ENCODE data around the gene LTA4H.
A peak's percentile ranks its signal among the peaks of the same experiment; 100 is the strongest.

Gene LTA4H

GRCh38 chr12:96056646-96057455 is 21.5 kb upstream of the LTA4H start:
- no peak overlapping the region for H3K27ac ChIP-seq (ENCODE audit: extremely low read depth, low read depth, low read length)
- H3K4me1 ChIP-seq (ENCODE audit: control insufficient read depth, insufficient read depth, low read length), result no peaks in the 10 kb centered on the region
- TF ChIP-seq ZBTB44 (tag by site-specific recombination; IDR thresholded peaks at IDR 0.05) (no peak), ZNF549 (tag by site-specific recombination; IDR thresholded peaks at IDR 0.05) (peak; percentile 96)
- no peaks in the 10 kb centered on the region for H3K36me3 ChIP-seq (ENCODE audit: control insufficient read depth in 2 of 2, insufficient read depth in 1 of 2, low read length in 2 of 2)
- ChIA-PET CTCF (interaction anchor here (0.8 to 2.5 kb wide), 5 partner anchors 9 to 460 kb away, joined by 3 to 17 read pairs (median 7); no protein-coding TSS in a partner anchor), POLR2A (no interaction called here)
- H3K9me3 ChIP-seq (ENCODE audit: control insufficient read depth, insufficient read depth, low read depth, low read length), result no peaks in the 10 kb centered on the region
- no peak overlapping the region for H3K4me3 ChIP-seq (ENCODE audit: low read depth, low read length)

- Histone ChIP-seq H3K36me3 (ENCODE audit: control insufficient read depth in 2 of 2, insufficient read depth in 1 of 2, low read length in 2 of 2) (no peaks in the 10 kb centered on the region), H3K4me1 (ENCODE audit: control insufficient read depth, insufficient read depth, low read length) (no peaks in the 10 kb centered on the region), H3K9me3 (ENCODE audit: control insufficient read depth, insufficient read depth, low read depth, low read length) (no peaks in the 10 kb centered on the region), H3K4me3 (ENCODE audit: low read depth, low read length) (no peak overlapping the region), H3K27ac (ENCODE audit: extremely low read depth, low read depth, low read length) (no peak overlapping the region)
- CTCF ChIA-PET, result interaction anchor here (0.6 to 0.7 kb wide), 2 partner anchors 146 to 231 kb away, joined by 3 to 7 read pairs; no protein-coding TSS in a partner anchor
- POLR2A ChIA-PET, result no interaction called here
- TF ChIP-seq, protein P1, sequence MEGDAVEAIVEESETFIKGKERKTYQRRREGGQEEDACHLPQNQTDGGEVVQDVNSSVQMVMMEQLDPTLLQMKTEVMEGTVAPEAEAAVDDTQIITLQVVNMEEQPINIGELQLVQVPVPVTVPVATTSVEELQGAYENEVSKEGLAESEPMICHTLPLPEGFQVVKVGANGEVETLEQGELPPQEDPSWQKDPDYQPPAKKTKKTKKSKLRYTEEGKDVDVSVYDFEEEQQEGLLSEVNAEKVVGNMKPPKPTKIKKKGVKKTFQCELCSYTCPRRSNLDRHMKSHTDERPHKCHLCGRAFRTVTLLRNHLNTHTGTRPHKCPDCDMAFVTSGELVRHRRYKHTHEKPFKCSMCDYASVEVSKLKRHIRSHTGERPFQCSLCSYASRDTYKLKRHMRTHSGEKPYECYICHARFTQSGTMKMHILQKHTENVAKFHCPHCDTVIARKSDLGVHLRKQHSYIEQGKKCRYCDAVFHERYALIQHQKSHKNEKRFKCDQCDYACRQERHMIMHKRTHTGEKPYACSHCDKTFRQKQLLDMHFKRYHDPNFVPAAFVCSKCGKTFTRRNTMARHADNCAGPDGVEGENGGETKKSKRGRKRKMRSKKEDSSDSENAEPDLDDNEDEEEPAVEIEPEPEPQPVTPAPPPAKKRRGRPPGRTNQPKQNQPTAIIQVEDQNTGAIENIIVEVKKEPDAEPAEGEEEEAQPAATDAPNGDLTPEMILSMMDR (tag by site-specific recombination; IDR thresholded peaks at IDR 0.05), result no peak
- TF ChIP-seq ZNF121 (tag by site-specific recombination; IDR thresholded peaks at IDR 0.05), result no peak
- TF ChIP-seq ZIC2 (tag by site-specific recombination; IDR thresholded peaks at IDR 0.05), result no peak
- no peak for TF ChIP-seq ZNF624 (tag by site-specific recombination; IDR thresholded peaks at IDR 0.05)
- TF ChIP-seq ZNF76 (tag by site-specific recombination; IDR thresholded peaks at IDR 0.05; ENCODE audit: borderline replicate concordance, low read depth), result no peak
Observed at GRCh38 chr12:96054244-96054610, 18.8 kb upstream of the LTA4H start.

GRCh38 chr12:96053476-96054243 is 18.3 kb upstream of the LTA4H start:
- Histone ChIP-seq H3K9me3 (ENCODE audit: control insufficient read depth, insufficient read depth, low read depth, low read length) (no peaks in the 10 kb centered on the region), H3K27ac (ENCODE audit: extremely low read depth, low read depth, low read length) (no peak overlapping the region), H3K36me3 (ENCODE audit: control insufficient read depth in 2 of 2, insufficient read depth in 1 of 2, low read length in 2 of 2) (no peaks in the 10 kb centered on the region), H3K4me3 (ENCODE audit: low read depth, low read length) (no peak overlapping the region), H3K4me1 (ENCODE audit: control insufficient read depth, insufficient read depth, low read length) (no peaks in the 10 kb centered on the region)
- TF ChIP-seq, protein P2, sequence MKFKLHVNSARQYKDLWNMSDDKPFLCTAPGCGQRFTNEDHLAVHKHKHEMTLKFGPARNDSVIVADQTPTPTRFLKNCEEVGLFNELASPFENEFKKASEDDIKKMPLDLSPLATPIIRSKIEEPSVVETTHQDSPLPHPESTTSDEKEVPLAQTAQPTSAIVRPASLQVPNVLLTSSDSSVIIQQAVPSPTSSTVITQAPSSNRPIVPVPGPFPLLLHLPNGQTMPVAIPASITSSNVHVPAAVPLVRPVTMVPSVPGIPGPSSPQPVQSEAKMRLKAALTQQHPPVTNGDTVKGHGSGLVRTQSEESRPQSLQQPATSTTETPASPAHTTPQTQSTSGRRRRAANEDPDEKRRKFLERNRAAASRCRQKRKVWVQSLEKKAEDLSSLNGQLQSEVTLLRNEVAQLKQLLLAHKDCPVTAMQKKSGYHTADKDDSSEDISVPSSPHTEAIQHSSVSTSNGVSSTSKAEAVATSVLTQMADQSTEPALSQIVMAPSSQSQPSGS (tag by site-specific recombination; IDR thresholded peaks at IDR 0.05; ENCODE audit: low read depth), result no peak
- TF ChIP-seq ZFHX2 (tag by site-specific recombination; conservative IDR thresholded peaks at IDR 0.05) (no peak), ZNF354C (tag by site-specific recombination; IDR thresholded peaks at IDR 0.05; ENCODE audit: borderline replicate concordance, low read depth) (no peak), ZNF571 (tag by site-specific recombination; IDR thresholded peaks at IDR 0.05) (no peak), ZNF580 (tag by site-specific recombination; IDR thresholded peaks at IDR 0.05) (no peak), KLF17 (tag by site-specific recombination; IDR thresholded peaks at IDR 0.05) (no peak), ZNF544 (tag by site-specific recombination; IDR thresholded peaks at IDR 0.05) (no peak), ZNF830 (tag by site-specific recombination; IDR thresholded peaks at IDR 0.05; ENCODE audit: low read depth) (no peak), ZNF335 (tag by site-specific recombination; conservative IDR thresholded peaks at IDR 0.05) (no peak)
- POLR2A ChIA-PET, result no interaction called here
- CTCF ChIA-PET, result interaction anchor here (0.6 to 0.7 kb wide), 3 partner anchors 147 to 231 kb away, joined by 3 to 7 read pairs (median 3); no protein-coding TSS in a partner anchor

Measured in HEK293 (cell line).